HG03175 (cell line): ENCODE measurements around the gene ABCB6.
"Not testable (repeated sequence)": the region's sequence is repeated elsewhere in the genome, so short reads cannot be mapped to it uniquely, and the experiment has no call there.

Experiments
- ATAC-seq: cut with Tn5 transposase; IDR thresholded peaks from one replicate; pipeline ENCODE4 v1.9.1; 2021; ENCODE audit warnings: mild to moderate bottlenecking, moderate library complexity; ENCODE audit not compliant: unreplicated experiment

ABCB6 gene

DNA sequence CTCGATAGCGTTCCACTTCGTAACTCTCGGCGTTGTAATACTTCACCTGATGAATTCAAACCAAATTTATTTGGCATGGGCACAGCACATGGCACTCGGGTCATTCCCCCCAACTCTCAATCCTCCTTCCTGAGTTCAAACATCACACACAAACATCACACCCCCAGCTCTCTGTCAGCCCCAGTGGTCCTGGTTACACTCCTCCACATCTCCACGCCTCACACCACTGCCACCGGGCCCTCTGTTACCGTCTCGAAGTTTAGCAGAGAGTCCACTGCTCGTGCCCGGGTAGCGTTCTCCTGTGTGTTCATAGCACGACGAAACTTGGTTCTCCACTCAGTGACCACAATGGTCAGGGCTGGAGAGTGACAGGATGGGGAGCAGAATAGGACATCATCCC is 4.6 kb downstream of the ABCB6 start:
- ATAC-seq = no peak

DNA sequence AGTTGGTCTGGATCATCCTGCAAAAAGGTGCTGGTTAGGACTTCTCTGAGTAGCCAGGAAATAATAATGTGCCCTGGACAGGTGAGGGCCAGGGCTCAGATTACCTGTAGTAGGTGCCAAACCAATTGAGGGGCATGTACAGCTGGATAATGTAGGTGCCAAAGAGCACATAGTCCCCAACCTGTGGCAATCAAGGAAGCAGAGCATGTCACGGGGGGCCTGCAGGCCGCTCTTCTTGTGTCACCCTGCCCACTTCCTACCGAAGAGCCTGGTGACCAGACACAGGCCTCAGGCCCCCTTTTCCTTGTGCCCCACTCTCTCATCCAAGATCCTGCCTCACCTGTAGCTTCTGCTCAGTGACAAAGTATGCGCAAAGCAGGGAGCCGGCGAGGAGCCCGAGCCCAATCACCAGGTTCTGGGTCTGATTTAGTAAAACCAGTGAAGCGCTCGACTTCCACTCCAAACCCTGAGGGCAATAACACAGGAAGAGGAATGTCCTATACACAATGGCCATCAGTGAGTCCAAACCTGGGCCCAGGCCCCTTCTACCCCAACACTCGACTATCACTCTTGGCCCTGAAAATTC is 5.2 kb downstream of the ABCB6 start:
- ATAC-seq = no peak

GRCh38 chr2:219213026-219213415 is 5.7 kb downstream of the ABCB6 start:
- no peak for ATAC-seq

DNA sequence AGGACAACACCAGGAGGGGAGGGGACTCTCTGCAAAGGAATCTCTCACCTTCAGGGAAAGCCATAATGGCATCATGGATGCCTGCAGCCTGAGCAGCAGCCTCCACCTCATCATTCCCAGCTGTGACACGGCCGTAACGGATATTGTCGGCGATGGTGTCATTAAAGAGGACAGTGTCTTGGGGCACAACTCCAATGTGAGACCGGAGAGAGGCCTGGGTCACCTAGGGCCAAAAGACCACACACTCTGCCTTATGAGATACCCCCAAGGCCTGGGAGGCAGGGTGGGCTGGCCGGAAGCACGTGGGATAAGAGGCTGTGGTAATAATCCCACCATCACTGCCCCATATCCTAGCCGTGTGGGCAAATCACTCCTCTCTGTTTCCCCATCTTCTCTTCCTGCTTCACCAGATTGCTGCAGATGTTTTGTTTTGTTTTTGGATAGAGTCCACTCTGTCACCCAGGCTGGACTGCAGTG is 7.8 kb downstream of the ABCB6 start:
- ATAC-seq = no peak

DNA sequence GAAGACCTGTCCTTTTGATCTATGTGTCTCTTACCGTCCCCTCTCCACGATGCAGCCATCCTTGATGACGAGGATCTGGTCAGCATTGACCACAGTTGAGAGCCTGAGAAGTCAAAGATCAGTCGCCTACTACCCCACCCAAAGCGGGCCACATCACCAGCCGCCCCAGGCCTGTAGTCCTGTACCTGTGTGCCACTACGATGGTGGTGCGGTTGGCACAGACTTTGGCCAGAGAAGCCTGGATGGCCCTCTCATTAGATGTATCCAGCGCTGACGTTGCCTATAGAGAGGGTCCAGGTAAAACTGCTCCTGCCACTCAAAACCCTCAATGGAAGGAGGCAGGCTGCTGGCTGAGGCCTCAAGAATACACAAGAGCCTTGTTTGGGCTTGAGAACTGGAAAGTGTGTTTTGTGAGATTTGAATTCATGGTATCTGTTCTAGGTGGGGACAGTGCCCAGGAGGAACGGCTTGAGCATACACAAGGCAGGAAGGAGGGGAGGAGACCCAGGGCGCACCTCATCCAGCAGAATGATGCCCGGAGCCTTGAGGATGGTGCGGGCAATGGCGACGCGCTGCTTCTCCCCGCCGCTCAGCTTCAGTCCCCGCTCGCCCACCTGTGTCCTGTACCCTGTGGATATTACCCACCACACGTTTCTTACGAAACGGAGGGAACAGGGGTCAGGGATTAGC is 8.4 kb downstream of the ABCB6 start:
- ATAC-seq = no peak

DNA sequence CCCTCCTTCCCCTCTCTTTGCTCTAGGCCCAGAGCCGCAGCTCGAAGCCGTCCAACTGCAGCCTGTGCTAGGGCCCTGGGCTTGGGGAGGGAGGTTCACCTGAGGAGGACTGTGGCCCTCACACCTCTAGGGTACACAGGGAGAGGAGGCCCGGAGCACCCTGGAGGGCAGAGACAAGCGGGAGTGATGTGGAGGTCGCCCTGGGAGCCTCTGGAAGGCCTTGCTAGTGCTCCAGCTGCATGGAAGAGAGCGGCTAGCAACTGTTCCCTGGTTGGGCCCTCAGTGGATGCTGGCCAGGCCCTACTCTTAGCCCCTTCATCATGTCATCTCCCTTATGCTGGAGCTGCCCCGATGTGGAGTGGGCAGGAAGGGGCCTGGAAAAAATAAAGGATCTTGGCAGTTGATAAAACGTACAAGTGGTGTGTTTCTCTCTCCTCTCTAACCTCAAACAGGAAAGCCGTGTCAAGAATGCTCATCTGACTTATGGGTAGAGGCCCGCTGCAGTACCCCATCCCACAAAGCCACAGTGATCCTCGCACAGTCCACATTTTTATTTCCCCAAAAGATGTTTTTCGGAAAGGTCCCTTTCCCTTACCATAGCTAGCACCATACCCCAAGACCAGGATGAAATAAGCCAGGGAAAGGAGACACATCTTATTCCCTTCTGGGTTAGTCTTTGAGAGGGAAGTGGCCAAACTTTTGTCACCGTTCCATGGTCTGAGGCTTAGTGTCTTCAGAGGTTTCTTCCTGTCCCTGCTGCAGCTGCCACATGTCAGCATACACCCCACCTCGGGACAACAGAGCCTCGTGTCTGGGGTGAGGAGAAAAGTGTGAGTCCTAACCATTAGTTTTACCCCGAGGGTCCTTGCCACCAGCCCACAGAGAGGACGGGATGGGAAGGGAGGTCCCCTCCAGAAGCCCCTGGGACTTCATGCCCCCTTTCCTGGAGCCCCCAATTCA is 9.2 kb downstream of the ABCB6 start:
- no peak for ATAC-seq

GRCh38 chr2:219207884-219208740 is 10.6 kb downstream of the ABCB6 start:
- ATAC-seq = no peak

DNA sequence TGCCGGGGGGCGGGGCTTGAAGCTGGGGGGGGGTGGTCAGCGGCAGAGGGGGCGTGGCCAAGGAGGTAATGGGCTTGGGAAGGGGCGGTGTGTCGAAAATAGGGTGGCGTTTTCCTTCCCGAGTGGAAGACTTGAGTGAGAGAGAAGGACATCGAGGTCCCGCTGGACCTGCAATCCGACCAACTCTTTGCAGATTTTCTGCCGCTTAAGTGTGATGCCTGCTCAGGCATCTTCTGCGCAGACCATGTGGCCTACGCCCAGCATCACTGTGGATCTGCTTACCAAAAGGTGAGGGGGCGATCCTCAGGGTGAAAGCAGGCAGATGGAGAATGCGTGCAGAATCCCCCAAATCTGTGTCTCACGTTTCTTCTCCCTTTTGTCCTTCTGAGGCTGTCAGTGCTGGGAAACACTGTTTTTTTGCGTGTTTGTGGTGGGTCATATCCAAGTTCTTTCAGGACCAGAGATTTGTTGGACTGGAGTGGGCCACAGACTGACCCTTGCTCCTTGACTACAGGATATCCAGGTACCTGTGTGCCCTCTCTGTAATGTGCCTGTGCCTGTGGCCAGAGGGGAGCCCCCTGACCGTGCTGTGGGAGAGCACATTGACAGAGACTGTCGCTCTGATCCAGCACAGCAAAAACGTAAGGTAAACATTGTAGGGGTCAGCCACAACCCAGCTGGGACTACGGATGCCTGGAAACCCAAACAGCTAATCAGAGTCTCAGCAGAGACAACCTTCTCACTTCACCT is 11.4 kb downstream of the ABCB6 start:
- ATAC-seq = no peak

DNA sequence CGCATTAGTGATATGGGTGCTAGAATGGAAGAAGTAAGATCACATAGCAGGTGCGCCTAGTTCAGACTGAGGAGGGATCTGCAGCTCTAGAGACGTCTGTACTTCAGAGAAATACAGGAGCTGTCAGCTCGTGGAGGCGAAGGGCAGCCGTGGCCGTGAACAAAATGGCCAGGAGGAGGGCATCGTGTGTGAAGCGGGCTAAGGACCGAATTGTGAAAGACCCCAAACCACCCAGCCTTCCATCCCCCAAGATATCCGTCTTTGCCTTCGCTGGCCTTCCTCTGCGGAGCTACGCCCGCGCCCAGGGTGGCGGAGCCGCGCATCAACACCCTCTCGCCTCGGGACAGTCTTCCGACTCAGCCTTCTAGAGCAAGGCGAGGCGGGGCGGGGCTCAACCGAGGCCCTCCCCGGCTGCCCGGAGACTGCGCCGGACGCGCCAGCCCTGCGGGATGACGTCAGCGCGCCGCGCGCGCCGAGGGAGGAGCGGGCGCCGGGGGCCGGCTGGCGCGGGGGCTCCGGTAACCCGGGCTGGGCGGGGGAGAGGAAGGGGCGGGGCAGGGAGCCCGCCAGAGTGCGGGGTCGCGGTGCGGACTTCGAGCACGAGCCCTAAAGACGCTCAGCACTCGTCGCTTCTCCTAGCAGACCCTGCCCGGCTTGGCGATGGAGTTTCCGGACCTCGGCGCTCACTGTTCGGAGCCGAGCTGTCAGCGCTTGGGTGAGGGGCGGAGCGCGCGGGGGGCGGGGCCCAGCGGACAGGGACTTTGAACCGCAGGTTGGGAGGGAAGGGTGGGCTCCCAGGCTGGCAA is 12.2 kb downstream of the ABCB6 start, which contains the start of gene ZFAND2B:
Gene ZFAND2B (plus strand): TSS at position 455 of the 806 bp plus-strand sequence. CDS start 206 bp downstream, at position 661.
- ATAC-seq = peak; percentile 98

DNA sequence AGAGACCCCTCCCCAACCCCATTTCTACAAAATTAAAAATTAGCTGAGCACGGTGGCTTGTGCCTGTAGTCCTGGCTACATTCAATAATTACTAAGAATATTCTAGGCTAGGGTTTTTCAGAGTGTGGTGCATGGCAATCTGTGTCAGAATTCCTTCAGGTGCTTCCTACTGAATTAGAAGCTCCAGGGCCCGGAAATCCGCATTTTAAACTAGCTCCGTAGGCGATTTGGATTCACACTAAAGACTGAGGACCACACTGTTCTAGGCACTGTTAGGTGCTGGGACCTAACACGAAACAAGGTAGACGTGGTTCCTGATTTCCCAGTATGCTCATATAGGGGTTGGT is 12.8 kb downstream of the ABCB6 start:
- ATAC-seq = no peak

DNA sequence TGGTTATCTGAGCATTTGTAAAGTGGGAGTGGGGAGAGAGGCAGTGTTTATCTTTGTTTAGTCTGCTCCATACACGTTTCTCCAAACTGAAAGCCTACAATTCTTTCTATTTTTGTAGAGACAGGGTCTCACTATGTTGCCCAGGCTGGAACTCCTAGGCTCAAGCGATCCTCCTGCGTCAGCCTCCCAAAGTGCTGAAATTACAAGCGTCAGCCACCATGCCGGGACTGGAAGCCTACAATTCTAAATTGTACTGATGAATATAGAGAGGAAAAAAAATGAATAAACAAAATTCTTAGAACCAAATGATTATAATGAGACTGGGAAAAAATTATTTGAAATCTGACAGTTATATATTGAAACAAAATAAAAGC is 13.6 kb downstream of the ABCB6 start:
- ATAC-seq = no peak

DNA sequence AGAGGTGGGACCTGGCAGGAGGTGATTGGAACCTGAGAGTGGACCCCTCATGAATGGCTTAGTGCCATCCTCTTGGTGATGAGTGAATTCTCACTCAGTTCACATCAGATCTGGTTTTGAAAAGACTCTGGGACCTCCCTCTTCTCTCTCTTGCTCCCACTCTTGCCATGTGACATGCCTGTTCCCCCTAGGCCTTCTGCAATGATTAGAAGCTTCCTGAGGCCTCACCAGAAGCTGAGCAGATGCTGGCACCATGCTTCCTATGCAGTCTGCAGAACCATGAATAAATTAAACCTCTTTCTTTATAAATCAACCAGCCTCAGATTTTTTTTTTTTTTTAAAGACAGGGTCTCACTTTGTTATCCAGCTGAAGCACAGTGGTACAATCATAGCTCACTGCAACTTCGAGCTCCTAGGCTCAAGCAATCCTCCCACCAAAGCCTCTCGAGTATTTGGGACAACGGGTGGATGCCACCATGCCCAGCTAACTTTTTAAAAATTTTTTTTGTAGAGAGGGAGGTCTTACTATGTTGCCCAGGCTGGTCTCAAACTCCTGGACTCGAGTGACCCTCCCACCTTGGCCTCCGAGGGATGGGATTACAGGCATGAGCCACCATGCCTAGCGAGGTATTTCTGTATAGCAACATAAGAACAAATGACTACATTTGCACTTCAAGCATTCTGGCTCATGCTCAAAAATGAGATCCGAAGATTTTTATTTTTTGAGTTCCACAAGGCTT is 14.2 kb downstream of the ABCB6 start:
- no peak for ATAC-seq

GRCh38 chr2:219201331-219201730 is 17.4 kb downstream of the ABCB6 start:
- not testable (repeated sequence) for ATAC-seq

DNA sequence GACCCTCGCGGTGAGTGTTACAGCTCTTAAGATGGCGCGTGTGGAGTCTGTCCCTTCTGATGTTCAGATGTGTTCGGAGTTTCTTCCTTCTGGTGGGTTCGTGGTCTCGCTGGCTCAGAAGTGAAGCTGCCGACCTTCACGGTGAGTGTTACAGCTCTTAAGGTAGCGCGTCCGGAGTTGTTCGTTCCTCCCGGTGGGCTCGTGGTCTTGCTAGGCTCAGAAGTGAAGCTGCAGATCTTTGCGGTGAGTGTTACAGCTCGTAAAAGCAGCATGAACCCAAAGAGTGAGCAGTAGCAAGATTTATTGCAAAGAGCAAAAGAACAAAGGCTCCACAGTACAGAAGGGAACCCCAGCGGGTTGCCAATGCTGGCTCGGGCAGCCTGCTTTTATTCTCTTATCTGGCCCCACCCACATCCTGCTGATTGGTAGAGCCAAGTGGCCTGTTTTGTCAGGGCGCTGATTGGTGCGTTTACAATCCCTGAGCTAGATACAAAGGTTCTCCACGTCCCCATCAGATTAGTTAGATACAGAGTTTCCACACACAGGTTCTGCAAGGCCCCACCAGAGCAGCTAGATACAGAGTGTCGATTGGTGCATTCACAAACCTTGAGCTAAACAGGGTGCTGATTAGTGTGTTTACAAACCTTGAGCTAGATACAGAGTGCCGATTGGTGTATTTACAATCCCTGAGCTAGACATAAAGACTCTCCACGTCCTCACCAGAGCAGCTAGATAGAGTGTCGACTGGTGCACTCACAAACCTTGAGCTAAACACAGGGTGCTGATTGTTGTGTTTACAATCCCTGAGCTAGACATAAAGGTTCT is 18.0 kb downstream of the ABCB6 start:
- not testable (repeated sequence) for ATAC-seq

DNA sequence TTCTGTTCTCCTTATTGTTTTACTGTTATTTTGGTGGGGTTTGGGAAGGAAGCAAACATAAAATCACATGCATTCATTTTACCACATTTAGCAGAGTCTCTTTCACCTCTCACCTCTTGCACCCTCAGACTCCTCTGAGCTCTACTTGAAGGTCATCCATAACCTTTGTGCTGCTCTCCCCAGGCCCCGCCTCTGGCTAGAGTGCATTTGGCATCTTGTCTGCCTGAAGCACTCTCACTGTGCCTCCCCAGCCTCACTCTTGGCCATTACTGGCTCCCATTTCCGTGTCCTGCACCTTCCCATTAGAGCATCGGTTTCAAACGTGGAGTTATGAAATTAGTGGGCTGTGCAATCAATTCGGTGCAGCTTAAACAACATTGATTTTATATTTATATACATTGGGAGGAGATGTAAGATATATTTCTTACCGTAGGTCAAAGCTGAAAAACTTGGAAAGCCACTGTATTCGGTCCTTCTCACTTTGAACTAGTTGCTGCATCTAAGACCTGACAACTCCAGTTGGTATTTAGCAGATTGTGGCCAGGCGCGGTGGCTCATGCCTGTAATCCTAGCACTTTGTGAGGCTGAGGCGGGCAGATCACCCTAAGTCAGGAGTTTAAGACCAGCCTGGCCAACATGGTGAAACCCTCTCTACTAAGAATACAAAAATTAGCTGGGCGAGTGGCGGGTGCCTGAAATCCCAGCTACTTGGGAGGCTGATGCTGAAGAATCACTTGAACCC is 19.1 kb downstream of the ABCB6 start:
- no peak for ATAC-seq

GRCh38 chr2:219198974-219199373 is 19.8 kb downstream of the ABCB6 start:
- no peak for ATAC-seq

DNA sequence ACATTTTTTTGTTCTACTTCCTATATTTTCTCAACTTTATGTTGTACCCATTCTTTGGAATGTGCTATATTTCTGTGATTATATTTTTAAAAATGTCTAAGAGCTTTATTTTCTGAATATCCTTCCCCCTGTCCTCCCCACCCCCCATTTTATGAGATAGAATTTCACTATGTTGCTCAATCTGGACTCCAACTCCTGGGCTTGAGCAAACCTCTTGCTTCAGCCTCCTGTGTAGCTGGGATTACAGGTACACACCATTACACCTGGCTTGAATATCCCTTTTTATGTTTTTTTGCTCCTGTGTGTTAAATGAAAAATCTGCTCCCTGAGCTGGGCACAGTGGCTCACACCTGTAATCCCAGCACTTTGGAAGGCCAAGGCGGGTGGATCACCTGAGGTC is 21.4 kb downstream of the ABCB6 start:
- no peak for ATAC-seq
